Right lobe of liver (tissue), 4 donors: ENCODE data around the gene SPOCD1.
A peak's percentile ranks its signal among the peaks of the same experiment; 100 is the strongest.

Experiments used
- POLR2A ChIP-seq: fragments of 450-650 bp; IDR thresholded peaks from one replicate; pipeline ENCODE4 v1.6.1; 2017; ENCODE audit warnings: antibody characterized with exemption, mild to moderate bottlenecking
- TF ChIP-seq, protein P1 (sequence below), 4 donors: fragments of 200-600 bp in 3 of 4; fragments of 450-650 bp in 1 of 4; IDR thresholded peaks; one replicate each; pipeline versions ENCODE4 v1.5.1 to v1.8.0; 2016 to 2022; ENCODE audit warnings: antibody characterized with exemption in 4 of 4, mild to moderate bottlenecking in 2 of 4
- donor health status: DM: no; HTN: no; CAD: no.
- donor health status: DM: no; HTN: no; CAD: no.
- donor health status: DM: no; HTN: yes; CAD: no.

GRCh38 chr1:31762726-31763670 is 52.8 kb downstream of the SPOCD1 start:
- TF ChIP-seq, protein P1, sequence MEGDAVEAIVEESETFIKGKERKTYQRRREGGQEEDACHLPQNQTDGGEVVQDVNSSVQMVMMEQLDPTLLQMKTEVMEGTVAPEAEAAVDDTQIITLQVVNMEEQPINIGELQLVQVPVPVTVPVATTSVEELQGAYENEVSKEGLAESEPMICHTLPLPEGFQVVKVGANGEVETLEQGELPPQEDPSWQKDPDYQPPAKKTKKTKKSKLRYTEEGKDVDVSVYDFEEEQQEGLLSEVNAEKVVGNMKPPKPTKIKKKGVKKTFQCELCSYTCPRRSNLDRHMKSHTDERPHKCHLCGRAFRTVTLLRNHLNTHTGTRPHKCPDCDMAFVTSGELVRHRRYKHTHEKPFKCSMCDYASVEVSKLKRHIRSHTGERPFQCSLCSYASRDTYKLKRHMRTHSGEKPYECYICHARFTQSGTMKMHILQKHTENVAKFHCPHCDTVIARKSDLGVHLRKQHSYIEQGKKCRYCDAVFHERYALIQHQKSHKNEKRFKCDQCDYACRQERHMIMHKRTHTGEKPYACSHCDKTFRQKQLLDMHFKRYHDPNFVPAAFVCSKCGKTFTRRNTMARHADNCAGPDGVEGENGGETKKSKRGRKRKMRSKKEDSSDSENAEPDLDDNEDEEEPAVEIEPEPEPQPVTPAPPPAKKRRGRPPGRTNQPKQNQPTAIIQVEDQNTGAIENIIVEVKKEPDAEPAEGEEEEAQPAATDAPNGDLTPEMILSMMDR (IDR thresholded peaks at IDR 0.05), result peak; percentile 30 to 46 (median 34)
- TF ChIP-seq POLR2A, result no peak
